Mesendoderm (in vitro differentiated cells): ENCODE data around the gene CAMK2A.

ENCODE experiments used
- DNase-seq: peaks from one replicate; pipeline ENCODE4 v3.0.0; 2013
- H2AK5ac ChIP-seq: 2 replicates; pipeline ENCODE4 v1.6.1; 2013; ENCODE audit warnings: low read length, inconsistent platforms
- H2BK120ac ChIP-seq: 2 replicates; pipeline ENCODE4 v1.6.1; 2013; ENCODE audit warnings: low read depth, mild to moderate bottlenecking, low read length, moderate library complexity, mixed read lengths
- H2BK15ac ChIP-seq: replicated peaks from 2 replicates; pipeline ENCODE4 v1.6.1; 2013; ENCODE audit warnings: low read depth, mild to moderate bottlenecking, moderate library complexity
- H2BK5ac ChIP-seq: 2 replicates; pipeline ENCODE4 v1.6.1; 2013; ENCODE audit warnings: low read length, inconsistent platforms
- H3K18ac ChIP-seq: 2 replicates; pipeline ENCODE4 v1.6.1; 2013; ENCODE audit warnings: mild to moderate bottlenecking, low read length, mixed read lengths
- H3K23ac ChIP-seq: one replicate; pipeline ENCODE4 v1.6.1; 2013; ENCODE audit warnings: low read length
- H3K27ac ChIP-seq: 2 replicates; pipeline ENCODE4 v1.5.1; 2013; ENCODE audit warnings: low read depth, mild to moderate bottlenecking, inconsistent platforms, low read length, moderate library complexity
- H3K27me3 ChIP-seq: 2 replicates; pipeline ENCODE4 v1.6.1; 2013; ENCODE audit warnings: low read length, control low read depth, mild to moderate bottlenecking, inconsistent platforms; ENCODE audit not compliant: insufficient read depth, poor library complexity
- H3K36me3 ChIP-seq: 2 replicates; pipeline ENCODE4 v1.6.1; 2013; ENCODE audit warnings: low read length, inconsistent platforms; ENCODE audit not compliant: control insufficient read depth, insufficient read depth
- H3K4ac ChIP-seq: one replicate; pipeline ENCODE4 v1.6.1; 2013; ENCODE audit warnings: low read depth, mild to moderate bottlenecking, low read length, moderate library complexity
- H3K4me1 ChIP-seq: 2 replicates; pipeline ENCODE4 v1.6.1; 2013; ENCODE audit warnings: low read depth, low read length, inconsistent platforms; ENCODE audit not compliant: control insufficient read depth
- H3K4me2 ChIP-seq: 2 replicates; pipeline ENCODE4 v1.6.1; 2013; ENCODE audit warnings: low read length
- H3K4me3 ChIP-seq: 2 replicates; pipeline ENCODE4 v1.5.1; 2013; ENCODE audit warnings: mild to moderate bottlenecking, low read length
- H3K56ac ChIP-seq: one replicate; pipeline ENCODE4 v1.6.1; 2013; ENCODE audit warnings: low read length
- H3K79me1 ChIP-seq: 2 replicates; pipeline ENCODE4 v1.6.1; 2013; ENCODE audit warnings: low read length, inconsistent platforms
- H3K79me2 ChIP-seq: 2 replicates; pipeline ENCODE4 v1.6.1; 2013; ENCODE audit warnings: mild to moderate bottlenecking, low read length; ENCODE audit not compliant: control insufficient read depth, insufficient read depth
- H3K9ac ChIP-seq: 2 replicates; pipeline ENCODE4 v1.6.1; 2013; ENCODE audit warnings: low read length, inconsistent platforms
- H4K5ac ChIP-seq: one replicate; pipeline ENCODE4 v1.6.1; 2013; ENCODE audit warnings: low read length
- H4K8ac ChIP-seq: one replicate; pipeline ENCODE4 v1.6.1; 2013; ENCODE audit warnings: low read depth, mild to moderate bottlenecking, control low read depth, low read length, moderate library complexity
- WGBS: extraction: QIAGEN DNeasy Blood & Tissue Kit; methylation state at CpG from one replicate; pipeline ENCODE4 v1.1.7; 2013; ENCODE audit warnings: low lambda C conversion rate, missing lambda C conversion rate; ENCODE audit not compliant: insufficient coverage; ENCODE audit errors: extremely low coverage; 5-methylcytosine and 5-hydroxymethylcytosine counted together

The CAMK2A gene

GRCh38 chr5:150264667-150265603, 24.6 kb downstream of the CAMK2A start:
- no CpG with 5 or more reads among the region's 23 CpGs for WGBS

GRCh38 chr5:150263801-150264621, 25.6 kb downstream of the CAMK2A start:
- H3K4me3 ChIP-seq = no peak overlapping the region
- no peak overlapping the region for H4K8ac ChIP-seq
- no peak overlapping the region for H3K4me2 ChIP-seq
- peak overlapping the region; percentile 3 for H3K56ac ChIP-seq
- no peaks in the 10 kb centered on the region for H3K79me1 ChIP-seq
- H3K27me3 ChIP-seq = no peaks in the 10 kb centered on the region
- no peak overlapping the region for H3K18ac ChIP-seq
- H2BK120ac ChIP-seq = no peak overlapping the region
- no CpG with 5 or more reads among the region's 11 CpGs for WGBS
- H3K4me1 ChIP-seq = no peaks in the 10 kb centered on the region
- no peak for DNase-seq
- H2BK5ac ChIP-seq = no peak overlapping the region
- H3K23ac ChIP-seq = no peak overlapping the region
- no peak overlapping the region for H3K4ac ChIP-seq
- no peak overlapping the region for H4K5ac ChIP-seq
- no peaks in the 10 kb centered on the region for H3K79me2 ChIP-seq
- no peak overlapping the region for H3K27ac ChIP-seq
- no peak overlapping the region for H2AK5ac ChIP-seq
- no peak overlapping the region for H3K9ac ChIP-seq
- H3K36me3 ChIP-seq = no peaks in the 10 kb centered on the region
- no peak overlapping the region for H2BK15ac ChIP-seq

More at GRCh38 chr5:150264667-150265603, 24.6 kb downstream of the CAMK2A start:
- Histone ChIP-seq H3K4me2 (no peak overlapping the region), H2BK5ac (no peak overlapping the region), H3K27me3 (no peaks in the 10 kb centered on the region), H3K18ac (no peak overlapping the region), H3K79me1 (no peaks in the 10 kb centered on the region), H3K23ac (no peak overlapping the region), H3K4me1 (no peaks in the 10 kb centered on the region), H3K79me2 (no peaks in the 10 kb centered on the region), H2BK120ac (no peak overlapping the region), H3K4me3 (no peak overlapping the region), H3K36me3 (no peaks in the 10 kb centered on the region), H3K9ac (no peak overlapping the region), H4K5ac (no peak overlapping the region), H2BK15ac (no peak overlapping the region), H3K56ac (no peak overlapping the region), H3K4ac (no peak overlapping the region), H3K27ac (no peak overlapping the region), H4K8ac (no peak overlapping the region), H2AK5ac (no peak overlapping the region)
- no peak for DNase-seq

- Histone ChIP-seq H3K79me2 (no peaks in the 10 kb centered on the region), H3K18ac (no peak overlapping the region), H3K9ac (no peak overlapping the region), H3K4me2 (no peak overlapping the region), H4K5ac (no peak overlapping the region), H3K36me3 (no peaks in the 10 kb centered on the region), H2BK5ac (no peak overlapping the region), H3K27ac (no peak overlapping the region), H3K4ac (no peak overlapping the region), H3K4me1 (no peaks in the 10 kb centered on the region), H2AK5ac (no peak overlapping the region), H3K56ac (no peak overlapping the region), H4K8ac (no peak overlapping the region), H3K23ac (no peak overlapping the region), H3K4me3 (no peak overlapping the region), H2BK15ac (no peak overlapping the region), H3K27me3 (no peaks in the 10 kb centered on the region), H2BK120ac (no peak overlapping the region), H3K79me1 (no peaks in the 10 kb centered on the region)
- 100% methylated on average over 4 of the region's 5 CpGs for WGBS
- DNase-seq = no peak
Observed at GRCh38 chr5:150263375-150263775, 26.2 kb downstream of the CAMK2A start.

- Histone ChIP-seq H3K4me3 (no peak overlapping the region), H4K5ac (no peak overlapping the region)
- DNase-seq = no peak
Observed at GRCh38 chr5:150262502-150262901, 27.1 kb downstream of the CAMK2A start.

GRCh38 chr5:150261231-150261630, 28.3 kb downstream of the CAMK2A start:
- no CpG with 5 or more reads among the region's 8 CpGs for WGBS
- no peaks in the 10 kb centered on the region for H3K79me2 ChIP-seq
- H3K4ac ChIP-seq = no peak overlapping the region
- H3K27ac ChIP-seq = no peak overlapping the region
- H4K8ac ChIP-seq = no peak overlapping the region
- no peak for DNase-seq
- no peak overlapping the region for H3K9ac ChIP-seq
- H3K79me1 ChIP-seq = no peaks in the 10 kb centered on the region
- no peak overlapping the region for H3K4me2 ChIP-seq
- H3K4me1 ChIP-seq = no peaks in the 10 kb centered on the region
- no peak overlapping the region for H3K4me3 ChIP-seq
- H3K36me3 ChIP-seq = no peaks in the 10 kb centered on the region
- no peak overlapping the region for H3K56ac ChIP-seq
- H4K5ac ChIP-seq = no peak overlapping the region
- no peak overlapping the region for H2BK15ac ChIP-seq
- H2BK5ac ChIP-seq = no peak overlapping the region
- H3K27me3 ChIP-seq = no peaks in the 10 kb centered on the region
- H2AK5ac ChIP-seq = no peak overlapping the region
- H3K23ac ChIP-seq = no peak overlapping the region
- H2BK120ac ChIP-seq = no peak overlapping the region
- H3K18ac ChIP-seq = no peak overlapping the region

More at GRCh38 chr5:150262502-150262901, 27.1 kb downstream of the CAMK2A start:
- H3K79me2 ChIP-seq = no peaks in the 10 kb centered on the region
- no CpG with 5 or more reads among the region's 7 CpGs for WGBS
- H3K18ac ChIP-seq = no peak overlapping the region
- H2AK5ac ChIP-seq = no peak overlapping the region
- H3K23ac ChIP-seq = no peak overlapping the region
- no peak overlapping the region for H4K8ac ChIP-seq
- H3K4me1 ChIP-seq = no peaks in the 10 kb centered on the region
- no peak overlapping the region for H3K56ac ChIP-seq
- no peak overlapping the region for H3K9ac ChIP-seq
- H3K36me3 ChIP-seq = no peaks in the 10 kb centered on the region
- H2BK15ac ChIP-seq = no peak overlapping the region
- no peaks in the 10 kb centered on the region for H3K79me1 ChIP-seq
- H2BK120ac ChIP-seq = no peak overlapping the region
- H3K4me2 ChIP-seq = no peak overlapping the region
- H3K4ac ChIP-seq = no peak overlapping the region
- no peaks in the 10 kb centered on the region for H3K27me3 ChIP-seq
- no peak overlapping the region for H2BK5ac ChIP-seq
- no peak overlapping the region for H3K27ac ChIP-seq
